Parathyroid adenoma (tissue), 2 donors: ENCODE results near the gene FMO3.
A peak's percentile ranks its signal among the peaks of the same experiment; 100 is the strongest.

Source experiments
- H2AFZ ChIP-seq: fragments of 300-600 bp; sonication (generic); one replicate; pipeline ENCODE4 v1.7.0; 2017; ENCODE audit warnings: antibody characterized with exemption, mild to moderate bottlenecking
- H3K27ac ChIP-seq: fragments of 300-600 bp; sonication (generic); one replicate; pipeline ENCODE4 v1.7.0; 2017
- H3K27me3 ChIP-seq: fragments of 300-600 bp; sonication (generic); one replicate; pipeline ENCODE4 v1.7.0; 2017; ENCODE audit warnings: low read length; ENCODE audit not compliant: control insufficient read depth, insufficient read depth
- H3K36me3 ChIP-seq: fragments of 300-600 bp; sonication (generic); one replicate; pipeline ENCODE4 v1.7.0; 2017; ENCODE audit warnings: low read length; ENCODE audit not compliant: control insufficient read depth, insufficient read depth
- H3K4me1 ChIP-seq: fragments of 300-600 bp; sonication (generic); one replicate; pipeline ENCODE4 v1.7.0; 2017; ENCODE audit warnings: control low read depth
- H3K4me2 ChIP-seq: fragments of 300-600 bp; sonication (generic); one replicate; pipeline ENCODE4 v1.7.0; 2017; ENCODE audit warnings: low read length
- H3K4me3 ChIP-seq: fragments of 300-600 bp; sonication (generic); one replicate; pipeline ENCODE4 v1.7.0; 2017; ENCODE audit warnings: low read depth, low read length
- H3K79me2 ChIP-seq: fragments of 300-600 bp; sonication (generic); one replicate; pipeline ENCODE4 v1.7.0; 2017; ENCODE audit warnings: control low read depth
- H3K9ac ChIP-seq: fragments of 300-600 bp; sonication (generic); one replicate; pipeline ENCODE4 v1.7.0; 2017; ENCODE audit warnings: mild to moderate bottlenecking
- H3K9me3 ChIP-seq: fragments of 300-600 bp; sonication (generic); one replicate; pipeline ENCODE4 v1.7.0; 2017; ENCODE audit warnings: low read length; ENCODE audit not compliant: control insufficient read depth
- TF ChIP-seq, protein P1 (sequence below): fragments of 300-600 bp; sonication (generic); IDR thresholded peaks from one replicate; pipeline ENCODE4 v1.7.0; 2017; ENCODE audit warnings: antibody characterized with exemption, mild to moderate bottlenecking
- donor health status: primary hyperparathyroidism.

The FMO3 gene

DNA sequence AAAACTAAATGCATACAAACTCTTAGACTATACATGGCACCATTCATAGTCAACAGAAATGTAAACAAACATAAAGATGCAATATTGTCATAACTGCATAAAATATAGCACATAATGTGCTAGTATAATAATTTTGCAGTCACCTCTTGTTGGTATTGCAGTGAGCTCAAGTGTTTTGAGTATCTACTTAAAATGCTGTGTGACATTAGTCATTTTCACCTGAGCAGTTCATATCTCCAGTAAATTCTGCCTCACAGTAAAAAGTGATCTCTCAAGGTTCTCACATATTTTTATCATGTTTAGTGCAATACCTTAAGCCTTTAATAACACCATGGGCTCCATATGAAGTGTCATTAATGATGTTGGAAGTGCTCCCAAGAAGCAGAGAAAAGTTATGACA is 64.8 kb downstream of the FMO3 start:
- H3K27me3 ChIP-seq = no peaks in the 10 kb centered on the region
- no peak overlapping the region for H3K4me2 ChIP-seq
- H2AFZ ChIP-seq = no peak overlapping the region
- H3K27ac ChIP-seq = no peak overlapping the region
- no peak overlapping the region for H3K9ac ChIP-seq
- no peaks in the 10 kb centered on the region for H3K9me3 ChIP-seq
- H3K79me2 ChIP-seq = no peaks in the 10 kb centered on the region
- TF ChIP-seq, protein P1, sequence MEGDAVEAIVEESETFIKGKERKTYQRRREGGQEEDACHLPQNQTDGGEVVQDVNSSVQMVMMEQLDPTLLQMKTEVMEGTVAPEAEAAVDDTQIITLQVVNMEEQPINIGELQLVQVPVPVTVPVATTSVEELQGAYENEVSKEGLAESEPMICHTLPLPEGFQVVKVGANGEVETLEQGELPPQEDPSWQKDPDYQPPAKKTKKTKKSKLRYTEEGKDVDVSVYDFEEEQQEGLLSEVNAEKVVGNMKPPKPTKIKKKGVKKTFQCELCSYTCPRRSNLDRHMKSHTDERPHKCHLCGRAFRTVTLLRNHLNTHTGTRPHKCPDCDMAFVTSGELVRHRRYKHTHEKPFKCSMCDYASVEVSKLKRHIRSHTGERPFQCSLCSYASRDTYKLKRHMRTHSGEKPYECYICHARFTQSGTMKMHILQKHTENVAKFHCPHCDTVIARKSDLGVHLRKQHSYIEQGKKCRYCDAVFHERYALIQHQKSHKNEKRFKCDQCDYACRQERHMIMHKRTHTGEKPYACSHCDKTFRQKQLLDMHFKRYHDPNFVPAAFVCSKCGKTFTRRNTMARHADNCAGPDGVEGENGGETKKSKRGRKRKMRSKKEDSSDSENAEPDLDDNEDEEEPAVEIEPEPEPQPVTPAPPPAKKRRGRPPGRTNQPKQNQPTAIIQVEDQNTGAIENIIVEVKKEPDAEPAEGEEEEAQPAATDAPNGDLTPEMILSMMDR = no peak
- H3K36me3 ChIP-seq = no peaks in the 10 kb centered on the region
- H3K4me3 ChIP-seq = no peak overlapping the region
- no peaks in the 10 kb centered on the region for H3K4me1 ChIP-seq

DNA sequence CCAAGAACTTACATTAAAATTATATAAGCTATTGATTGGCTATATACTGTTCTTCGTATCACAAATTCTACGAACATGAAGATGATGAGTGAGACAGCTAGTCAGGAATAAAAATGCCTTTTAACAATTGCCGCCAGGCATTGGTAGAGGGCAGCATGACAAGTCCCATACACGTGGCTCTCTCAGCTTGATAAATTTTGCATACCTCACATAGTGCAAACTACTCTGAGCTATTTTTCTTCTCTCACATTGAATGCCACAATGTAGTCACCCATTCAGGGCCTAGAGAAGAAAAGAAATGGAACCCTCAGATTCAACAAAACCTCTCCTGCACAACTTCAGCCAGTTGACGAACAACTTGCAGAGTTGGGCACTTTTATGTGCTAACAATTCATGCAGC is 67.4 kb downstream of the FMO3 start:
- H3K4me2 ChIP-seq = no peak overlapping the region
- no peak overlapping the region for H3K27ac ChIP-seq
- no peaks in the 10 kb centered on the region for H3K27me3 ChIP-seq
- no peaks in the 10 kb centered on the region for H3K79me2 ChIP-seq
- TF ChIP-seq, protein P1 = no peak
- H3K4me3 ChIP-seq = no peak overlapping the region
- H3K9ac ChIP-seq = no peak overlapping the region
- no peaks in the 10 kb centered on the region for H3K4me1 ChIP-seq
- no peaks in the 10 kb centered on the region for H3K36me3 ChIP-seq
- H3K9me3 ChIP-seq = no peaks in the 10 kb centered on the region
- no peak overlapping the region for H2AFZ ChIP-seq

- no peak overlapping the region for H3K27ac ChIP-seq
Measured at GRCh38 chr1:171158551-171158950, 67.8 kb downstream of the FMO3 start.

GRCh38 chr1:171159148-171159547 is 68.4 kb downstream of the FMO3 start:
- no peak overlapping the region for H3K4me3 ChIP-seq
- H3K27me3 ChIP-seq = no peaks in the 10 kb centered on the region
- H3K4me2 ChIP-seq = no peak overlapping the region
- no peak overlapping the region for H3K9ac ChIP-seq
- no peak overlapping the region for H2AFZ ChIP-seq
- no peak overlapping the region for H3K27ac ChIP-seq
- TF ChIP-seq, protein P1 = no peak
- no peaks in the 10 kb centered on the region for H3K9me3 ChIP-seq
- no peaks in the 10 kb centered on the region for H3K4me1 ChIP-seq
- no peaks in the 10 kb centered on the region for H3K36me3 ChIP-seq
- no peaks in the 10 kb centered on the region for H3K79me2 ChIP-seq

More at GRCh38 chr1:171158551-171158950, 67.8 kb downstream of the FMO3 start:
- Histone ChIP-seq H2AFZ (no peak overlapping the region), H3K9me3 (no peaks in the 10 kb centered on the region), H3K79me2 (no peaks in the 10 kb centered on the region), H3K4me3 (no peak overlapping the region), H3K9ac (no peak overlapping the region), H3K36me3 (no peaks in the 10 kb centered on the region), H3K27me3 (no peaks in the 10 kb centered on the region), H3K4me1 (no peaks in the 10 kb centered on the region), H3K4me2 (no peak overlapping the region)
- TF ChIP-seq, protein P1 = no peak

DNA sequence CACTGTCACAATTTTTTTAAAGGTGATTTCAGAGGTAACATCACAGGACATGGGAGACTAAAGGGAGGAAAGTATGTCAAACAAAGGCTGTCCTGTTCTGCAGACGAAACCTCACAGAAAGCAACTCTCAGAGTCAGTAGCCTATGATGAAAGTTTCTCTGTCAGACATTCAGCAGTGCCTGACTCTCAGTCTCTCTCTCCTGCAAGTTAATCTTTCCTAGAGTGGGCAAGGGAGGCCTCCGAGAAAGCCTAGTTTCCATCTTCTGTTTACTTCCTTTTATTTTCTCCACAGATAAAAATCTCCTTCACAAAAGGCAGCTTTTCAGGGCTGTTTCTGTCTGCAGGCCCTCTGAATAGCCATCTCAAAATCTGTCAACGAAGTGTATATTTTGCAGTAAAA is 69.5 kb downstream of the FMO3 start:
- Histone ChIP-seq H3K4me2 (no peak overlapping the region), H3K9ac (no peak overlapping the region), H3K9me3 (no peaks in the 10 kb centered on the region), H3K36me3 (no peaks in the 10 kb centered on the region), H3K27ac (no peak overlapping the region), H2AFZ (peak overlapping the region; percentile 46), H3K4me1 (no peaks in the 10 kb centered on the region), H3K79me2 (no peaks in the 10 kb centered on the region), H3K27me3 (no peaks in the 10 kb centered on the region), H3K4me3 (no peak overlapping the region)
- TF ChIP-seq, protein P1 = no peak
